Ishikawa (cell line): Measurements from ENCODE around the gene TRDN.

Experiments
- CEBPB ChIP-seq: IDR thresholded peaks from 2 replicates; pipeline ENCODE4 v1.6.1; 2012
- CREB1 ChIP-seq: IDR thresholded peaks from 2 replicates; pipeline ENCODE4 v1.6.1; 2012; ENCODE audit warnings: low read depth
- EGR1 ChIP-seq: IDR thresholded peaks from 2 replicates; pipeline ENCODE4 v1.6.1; 2012
- EP300 ChIP-seq: IDR thresholded peaks from 2 replicates; pipeline ENCODE4 v1.6.1; 2012; ENCODE audit warnings: borderline replicate concordance
- FOXM1 ChIP-seq: IDR thresholded peaks from 2 replicates; pipeline ENCODE4 v1.6.1; 2012; ENCODE audit warnings: low read depth, borderline replicate concordance
- MAX ChIP-seq: IDR thresholded peaks from 2 replicates; pipeline ENCODE4 v1.6.1; 2012
- NFIC ChIP-seq: IDR thresholded peaks from 2 replicates; pipeline ENCODE4 v1.6.1; 2012
- RAD21 ChIP-seq: IDR thresholded peaks from 2 replicates; pipeline ENCODE4 v1.6.1; 2012; ENCODE audit warnings: low read depth
- REST ChIP-seq: IDR thresholded peaks from 2 replicates; pipeline ENCODE4 v1.6.1; 2012; ENCODE audit warnings: low read depth, mild to moderate bottlenecking
- TAF1 ChIP-seq: IDR thresholded peaks from 2 replicates; pipeline ENCODE4 v1.6.1; 2012; ENCODE audit warnings: low read depth, mild to moderate bottlenecking
- TCF12 ChIP-seq: IDR thresholded peaks from 2 replicates; pipeline ENCODE4 v1.6.1; 2012; ENCODE audit warnings: low read depth
- TEAD4 ChIP-seq: IDR thresholded peaks from 2 replicates; pipeline ENCODE4 v1.6.1; 2012
- USF1 ChIP-seq: IDR thresholded peaks from 2 replicates; pipeline ENCODE4 v1.6.1; 2012
- YY1 ChIP-seq: IDR thresholded peaks from 2 replicates; pipeline ENCODE4 v1.6.1; 2012; ENCODE audit warnings: low read depth
- ZBTB7A ChIP-seq: IDR thresholded peaks from 2 replicates; pipeline ENCODE4 v1.6.1; 2012; ENCODE audit warnings: low read depth

The TRDN gene

GRCh38 chr6:123276546-123276980 is 360.2 kb downstream of the TRDN start:
- TF ChIP-seq NFIC, result no peak

- TF ChIP-seq ZBTB7A (no peak), RAD21 (no peak), TEAD4 (no peak), FOXM1 (no peak), EP300 (no peak), NFIC (no peak), MAX (no peak), CEBPB (no peak), YY1 (no peak), CREB1 (no peak), TCF12 (no peak), USF1 (no peak), EGR1 (no peak), REST (no peak), TAF1 (no peak)
Observed at GRCh38 chr6:123263981-123264380, 372.8 kb downstream of the TRDN start.

GRCh38 chr6:123240626-123241025 is 396.1 kb downstream of the TRDN start:
- TF ChIP-seq ZBTB7A (no peak), FOXM1 (no peak), USF1 (no peak)

GRCh38 chr6:123233336-123233735 is 403.4 kb downstream of the TRDN start:
- no peak for TF ChIP-seq USF1
- TF ChIP-seq ZBTB7A, result no peak
- no peak for TF ChIP-seq RAD21
- no peak for TF ChIP-seq CREB1
- no peak for TF ChIP-seq REST
- TF ChIP-seq YY1, result no peak
- TF ChIP-seq FOXM1, result no peak
- TF ChIP-seq EGR1, result no peak
- no peak for TF ChIP-seq EP300
- no peak for TF ChIP-seq TEAD4
- TF ChIP-seq TCF12, result no peak
- TF ChIP-seq NFIC, result no peak
- TF ChIP-seq MAX, result no peak

- TF ChIP-seq FOXM1 (no peak), TEAD4 (no peak), ZBTB7A (no peak)
Observed at GRCh38 chr6:123226398-123226797, 410.4 kb downstream of the TRDN start.

GRCh38 chr6:123224077-123224476 is 412.7 kb downstream of the TRDN start:
- TF ChIP-seq TEAD4 (no peak), EP300 (no peak), MAX (no peak), YY1 (no peak)

- TF ChIP-seq EP300 (no peak), MAX (no peak), NFIC (no peak), YY1 (no peak), TEAD4 (no peak), CEBPB (no peak), ZBTB7A (no peak), FOXM1 (no peak), TCF12 (no peak), EGR1 (no peak), USF1 (no peak), RAD21 (no peak)
Observed at GRCh38 chr6:123223461-123223860, 413.3 kb downstream of the TRDN start.
